HUES48 (cell line): ENCODE results near the gene COX5A.
"Not testable (repeated sequence)": the region's sequence is repeated elsewhere in the genome, so short reads cannot be mapped to it uniquely, and the experiment has no call there.

Source experiments
- H3K27ac ChIP-seq: one replicate; pipeline ENCODE4 v1.7.0; 2013; ENCODE audit warnings: low read depth, low read length, inconsistent platforms
- H3K27me3 ChIP-seq: 2 replicates; pipeline ENCODE4 v1.6.1; 2013; ENCODE audit warnings: mild to moderate bottlenecking, low read length; ENCODE audit not compliant: control insufficient read depth, insufficient read depth
- H3K36me3 ChIP-seq: 2 replicates; pipeline ENCODE4 v1.6.1; 2013; ENCODE audit warnings: low read length; ENCODE audit not compliant: control insufficient read depth, insufficient read depth
- H3K4me1 ChIP-seq: 2 replicates; pipeline ENCODE4 v1.6.1; 2013; ENCODE audit warnings: mild to moderate bottlenecking, low read length; ENCODE audit not compliant: control insufficient read depth, insufficient read depth
- H3K4me3 ChIP-seq: 2 replicates; pipeline ENCODE4 v1.5.1; 2013; ENCODE audit warnings: mild to moderate bottlenecking, low read depth, low read length
- H3K9ac ChIP-seq: 2 replicates; pipeline ENCODE4 v1.6.1; 2013; ENCODE audit warnings: mild to moderate bottlenecking, low read depth, low read length, moderate library complexity
- H3K9me3 ChIP-seq: 2 replicates; pipeline ENCODE4 v1.6.1; 2013; ENCODE audit warnings: low read length; ENCODE audit not compliant: control insufficient read depth, insufficient read depth

COX5A gene

DNA sequence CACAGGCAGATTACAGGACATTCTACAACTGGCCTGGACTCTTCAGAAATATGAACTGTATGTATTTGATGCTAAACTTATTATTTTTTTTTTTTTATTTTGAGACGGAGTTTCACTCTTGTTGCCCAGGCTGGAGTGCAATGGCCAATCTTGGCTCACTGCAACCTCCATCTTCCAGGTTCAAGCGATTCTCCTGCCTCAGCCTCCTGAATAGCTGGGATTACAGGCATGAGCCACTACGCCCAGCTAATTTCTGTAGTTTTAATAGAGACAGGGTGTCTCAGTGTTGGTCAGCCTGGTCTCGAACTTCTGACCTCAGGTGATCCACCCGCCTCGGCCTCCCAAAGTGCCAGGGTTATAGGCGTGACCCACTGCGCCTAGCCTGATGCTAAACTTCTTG lies 24.1 kb downstream of the COX5A start:
- not testable (repeated sequence) for H3K27ac ChIP-seq, H3K9ac ChIP-seq, H3K27me3 ChIP-seq, H3K9me3 ChIP-seq, H3K4me1 ChIP-seq, H3K4me3 ChIP-seq
- peaks cover 66% of the 10 kb centered on the region for H3K36me3 ChIP-seq

DNA sequence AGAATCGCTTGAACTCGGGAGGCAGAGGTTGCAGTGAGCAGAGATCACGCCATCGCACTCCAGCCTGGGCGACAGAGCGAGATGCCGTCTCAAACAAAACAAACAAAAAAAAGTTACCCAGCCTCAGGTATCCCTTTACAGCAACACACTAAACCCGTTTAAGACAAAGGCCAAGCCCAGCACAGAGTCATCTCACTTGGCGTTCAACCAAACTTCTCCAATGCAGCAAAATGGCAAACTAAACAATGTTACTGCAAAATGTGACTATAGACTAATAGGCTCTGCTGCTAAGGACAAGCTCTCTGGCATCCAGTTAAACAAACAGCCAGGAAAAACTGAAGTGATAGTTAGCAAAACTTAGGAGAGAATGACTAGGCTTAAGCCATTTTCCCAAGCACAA lies 24.8 kb downstream of the COX5A start:
- Histone ChIP-seq H3K9me3 (no peaks in the 10 kb centered on the region), H3K27ac (no peak overlapping the region), H3K9ac (no peak overlapping the region), H3K36me3 (peaks cover 59% of the 10 kb centered on the region), H3K4me1 (no peaks in the 10 kb centered on the region), H3K4me3 (no peak overlapping the region), H3K27me3 (no peaks in the 10 kb centered on the region)

DNA sequence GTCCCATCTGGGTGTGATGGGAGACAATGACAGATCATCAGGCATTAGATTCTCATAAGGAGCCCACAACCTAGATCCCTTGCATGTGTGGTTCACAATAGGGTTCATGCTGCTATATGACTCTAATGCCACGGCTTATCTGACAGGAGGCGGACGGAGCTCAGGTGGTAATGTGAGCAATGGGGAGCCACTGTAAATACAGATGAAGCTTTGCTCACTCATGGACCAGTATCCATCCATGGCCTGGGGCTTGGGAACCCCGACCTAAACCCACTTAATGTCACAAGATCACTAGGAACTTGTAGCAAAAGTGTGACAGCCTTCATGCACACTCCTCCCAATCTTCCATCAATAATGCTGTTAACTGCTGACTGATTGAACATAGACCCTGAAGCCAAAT lies 29.2 kb downstream of the COX5A start:
- Histone ChIP-seq H3K4me1 (0 out of 2 replicates have a peak, but pooled peaks cover 3% of the 10 kb centered on the region), H3K27ac (no peak overlapping the region), H3K9me3 (no peaks in the 10 kb centered on the region), H3K36me3 (peaks cover 39% of the 10 kb centered on the region), H3K27me3 (no peaks in the 10 kb centered on the region), H3K4me3 (no peak overlapping the region), H3K9ac (no peak overlapping the region)

DNA sequence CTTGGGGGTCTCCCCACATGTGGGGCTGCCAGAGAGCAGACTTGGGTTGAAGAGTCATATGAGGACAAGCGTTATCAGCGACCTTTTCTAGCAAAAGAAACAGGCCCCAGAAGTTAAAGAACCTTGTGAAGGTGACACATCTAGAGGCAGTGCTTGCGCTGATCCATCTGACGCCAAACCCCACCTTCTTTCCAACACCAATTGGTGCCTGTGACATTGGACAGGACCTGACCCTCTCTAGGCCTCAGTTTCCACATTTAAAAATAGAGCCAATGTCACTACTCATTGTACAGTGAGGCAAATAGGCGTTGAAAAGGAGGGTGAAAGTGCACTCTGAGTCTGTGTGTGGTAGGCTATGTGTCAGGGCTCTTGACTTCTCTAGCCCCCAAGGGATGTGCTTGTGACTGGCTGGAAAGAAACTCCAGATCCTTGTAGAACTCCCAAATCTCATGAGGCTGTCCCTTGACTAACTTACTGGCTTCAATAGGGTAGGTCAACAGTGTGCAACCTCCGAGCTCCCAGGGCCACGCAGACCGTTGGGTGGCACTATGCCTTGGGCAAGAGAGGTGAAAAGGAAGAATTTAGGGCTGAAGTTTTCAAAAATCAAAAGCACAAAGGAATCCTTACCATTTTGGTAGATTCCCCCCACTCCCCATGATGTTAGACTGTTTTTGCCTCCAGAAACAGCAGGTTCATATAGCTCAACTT lies 30.6 kb downstream of the COX5A start:
- Histone ChIP-seq H3K27me3 (no peaks in the 10 kb centered on the region), H3K36me3 (peaks cover 40% of the 10 kb centered on the region), H3K4me1 (0 out of 2 replicates have a peak, but pooled peaks cover 3% of the 10 kb centered on the region), H3K9me3 (no peaks in the 10 kb centered on the region), H3K4me3 (peak overlapping the region; percentile 92), H3K9ac (peak overlapping the region; percentile 82), H3K27ac (peak overlapping the region; percentile 88)

DNA sequence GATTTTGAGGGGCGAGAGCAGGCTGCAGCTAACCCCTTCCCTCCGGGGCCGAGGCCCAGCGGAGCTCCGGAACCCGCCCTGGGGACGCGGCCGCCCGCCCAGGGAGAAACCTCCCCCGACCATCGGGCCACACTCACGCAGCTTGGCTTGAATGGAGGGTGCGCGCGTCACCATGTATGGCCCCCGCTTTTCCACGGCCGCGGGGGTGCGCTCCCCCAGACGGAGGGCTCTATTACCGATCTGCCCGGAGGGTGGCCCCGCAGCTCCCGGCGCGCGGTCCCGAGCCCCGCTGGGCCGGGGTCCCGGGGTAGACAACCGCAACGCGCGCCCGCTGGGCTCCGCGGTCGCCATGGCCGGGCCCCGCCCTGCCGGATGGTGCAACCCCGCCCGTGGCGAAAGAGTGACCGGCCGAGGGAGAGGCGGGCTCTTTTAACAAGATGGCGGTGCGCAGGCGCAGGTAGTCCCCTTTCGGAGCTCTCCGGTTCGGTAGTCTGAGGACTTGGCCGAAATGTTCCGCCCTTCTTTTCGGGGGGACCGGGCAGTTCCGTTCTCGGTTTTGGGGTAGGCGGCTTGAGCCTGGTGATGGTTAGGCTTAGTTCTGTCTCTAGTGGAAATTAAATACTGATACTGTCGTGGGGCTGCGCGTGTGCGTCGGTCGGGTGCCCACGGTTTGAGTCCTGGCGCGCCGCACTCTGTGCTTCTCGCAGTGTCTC lies 31.3 kb downstream of the COX5A start, which contains the start of gene FAM219B:
FAM219B (minus strand) TSS at position 402 of the 713 bp plus-strand sequence; CDS start at position 351, 51 bp downstream.
- H3K9me3 ChIP-seq = no peaks in the 10 kb centered on the region
- H3K27ac ChIP-seq = peak within 1 kb of the TSS; percentile 88
- H3K4me3 ChIP-seq = peak within 1 kb of the TSS; percentile 92
- H3K36me3 ChIP-seq = peaks cover 42% of the 10 kb centered on the region
- H3K27me3 ChIP-seq = no peaks in the 10 kb centered on the region
- peak within 1 kb of the TSS; percentile 82 for H3K9ac ChIP-seq
- H3K4me1 ChIP-seq = 0 out of 2 replicates have a peak, but pooled peaks cover 3% of the 10 kb centered on the region

DNA sequence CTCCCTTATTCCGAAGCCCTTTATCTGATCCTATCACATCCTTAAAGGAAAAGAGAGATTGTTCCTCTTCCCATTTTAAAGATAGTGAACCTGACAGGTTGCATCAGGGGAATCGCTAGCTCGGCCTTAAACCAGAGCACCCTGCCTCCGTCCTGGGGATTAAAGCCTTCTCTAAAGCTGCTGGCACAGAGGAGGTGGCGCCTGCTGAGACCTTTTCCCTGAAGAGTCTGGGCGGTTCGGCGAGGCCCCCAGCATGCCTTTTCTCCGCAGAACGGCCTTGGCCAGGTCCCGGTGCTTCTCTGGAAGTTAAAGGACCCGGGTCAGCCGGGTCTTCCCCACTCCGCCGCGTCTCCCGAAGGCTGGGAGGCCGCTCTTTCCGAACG lies 31.8 kb downstream of the COX5A start:
- peak overlapping the region; percentile 88 for H3K27ac ChIP-seq
- H3K36me3 ChIP-seq = peaks cover 42% of the 10 kb centered on the region
- H3K9ac ChIP-seq = peak overlapping the region; percentile 82
- no peaks in the 10 kb centered on the region for H3K9me3 ChIP-seq
- 0 out of 2 replicates have a peak, but pooled peaks cover 3% of the 10 kb centered on the region for H3K4me1 ChIP-seq
- H3K4me3 ChIP-seq = peak overlapping the region; percentile 92
- H3K27me3 ChIP-seq = no peaks in the 10 kb centered on the region

DNA sequence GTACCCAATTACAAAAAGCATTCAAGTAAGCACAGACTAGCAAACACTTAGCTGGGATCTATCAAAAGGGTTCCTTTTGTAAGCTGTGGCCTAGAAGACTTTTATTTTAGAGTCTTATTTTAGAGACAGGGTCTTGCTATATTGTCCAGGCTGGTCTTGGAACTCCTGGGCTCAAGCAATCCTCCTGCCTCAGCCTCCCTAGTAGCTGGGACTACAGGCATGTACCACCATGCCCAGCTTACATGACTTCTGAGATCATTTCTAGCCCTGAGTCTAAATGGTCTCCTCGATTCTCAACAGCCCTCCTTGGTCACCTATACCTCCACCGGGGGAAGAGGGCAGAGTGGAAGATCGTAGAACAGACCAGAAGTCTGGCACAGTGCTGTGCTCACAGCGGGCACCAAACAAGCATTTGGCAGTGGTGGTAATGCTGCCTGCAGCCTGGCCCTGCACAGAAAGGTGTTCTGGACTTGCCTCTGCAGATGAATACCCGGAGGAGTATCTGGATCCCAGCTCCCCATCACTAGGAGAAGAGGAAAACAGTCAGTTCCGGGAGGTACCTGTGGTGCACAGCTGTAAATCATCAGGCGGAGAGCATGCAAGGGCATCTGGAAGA lies 33.6 kb downstream of the COX5A start:
- no peaks in the 10 kb centered on the region for H3K27me3 ChIP-seq
- no peak overlapping the region for H3K27ac ChIP-seq
- peaks cover 56% of the 10 kb centered on the region for H3K36me3 ChIP-seq
- H3K4me1 ChIP-seq = 0 out of 2 replicates have a peak, but pooled peaks cover 3% of the 10 kb centered on the region
- no peak overlapping the region for H3K4me3 ChIP-seq
- H3K9ac ChIP-seq = no peak overlapping the region
- H3K9me3 ChIP-seq = no peaks in the 10 kb centered on the region

DNA sequence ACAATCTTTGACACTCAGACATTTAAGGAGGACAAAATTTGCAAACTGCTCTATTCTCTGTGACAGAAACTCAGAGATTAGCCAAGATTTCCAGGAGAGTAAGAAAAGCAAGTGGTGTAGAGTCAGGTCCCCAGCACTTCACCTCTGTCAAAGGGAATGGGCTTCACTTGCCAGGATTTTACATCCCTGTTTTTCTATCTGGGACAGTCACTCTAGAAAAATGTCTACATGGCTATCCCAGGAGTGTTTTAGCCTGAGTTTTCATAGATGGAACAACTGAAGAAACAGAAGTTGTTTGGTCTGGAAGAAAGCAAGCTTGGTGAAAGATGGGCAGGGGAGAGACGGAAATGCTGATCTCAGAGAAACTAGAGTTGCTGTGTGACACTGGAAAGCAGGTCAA lies 34.2 kb downstream of the COX5A start:
- Histone ChIP-seq H3K27ac (no peak overlapping the region), H3K27me3 (no peaks in the 10 kb centered on the region), H3K36me3 (peaks cover 62% of the 10 kb centered on the region), H3K9me3 (no peaks in the 10 kb centered on the region), H3K4me3 (no peak overlapping the region), H3K4me1 (0 out of 2 replicates have a peak, but pooled peaks cover 3% of the 10 kb centered on the region), H3K9ac (no peak overlapping the region)

DNA sequence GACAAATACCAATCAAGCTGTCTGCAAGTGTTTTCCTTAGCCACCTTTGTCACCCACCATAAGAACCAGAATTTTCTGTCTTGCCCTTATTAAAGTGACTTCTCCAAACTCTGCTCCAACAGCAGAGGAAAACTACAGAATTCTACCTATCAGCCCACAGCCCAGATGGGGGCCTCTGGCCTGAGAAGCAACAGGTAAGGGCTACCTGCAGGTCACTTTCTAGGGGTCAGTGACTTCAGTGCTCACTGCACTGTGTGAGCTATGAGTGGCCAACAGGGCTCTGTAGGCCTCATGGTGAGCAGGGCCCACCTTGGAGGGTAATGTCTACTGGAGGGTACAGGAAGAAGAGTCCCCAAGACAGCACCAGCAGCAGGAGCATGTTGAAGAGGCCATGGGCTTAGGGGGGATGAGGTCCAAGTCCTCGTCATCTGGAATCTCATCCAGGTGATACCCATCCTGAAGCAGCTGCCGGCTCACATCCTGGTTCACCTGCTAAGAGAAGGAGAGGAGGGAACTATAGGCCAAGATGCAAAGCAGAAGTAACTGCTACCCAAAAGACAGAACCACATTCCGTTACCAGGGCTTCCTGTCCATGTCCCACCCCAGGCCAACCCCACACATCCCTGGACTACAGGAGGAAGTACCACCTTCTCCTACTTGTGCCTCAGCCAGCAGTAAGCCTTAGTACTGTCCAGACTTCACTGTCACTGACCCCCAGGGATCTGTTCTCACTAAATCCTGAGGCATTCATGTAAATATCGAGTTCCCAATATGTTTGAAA lies 35.4 kb downstream of the COX5A start:
- H3K27me3 ChIP-seq = no peaks in the 10 kb centered on the region
- peaks cover 68% of the 10 kb centered on the region for H3K36me3 ChIP-seq
- H3K27ac ChIP-seq = no peak overlapping the region
- no peaks in the 10 kb centered on the region for H3K9me3 ChIP-seq
- no peak overlapping the region for H3K4me3 ChIP-seq
- 0 out of 2 replicates have a peak, but pooled peaks cover 3% of the 10 kb centered on the region for H3K4me1 ChIP-seq
- H3K9ac ChIP-seq = no peak overlapping the region

DNA sequence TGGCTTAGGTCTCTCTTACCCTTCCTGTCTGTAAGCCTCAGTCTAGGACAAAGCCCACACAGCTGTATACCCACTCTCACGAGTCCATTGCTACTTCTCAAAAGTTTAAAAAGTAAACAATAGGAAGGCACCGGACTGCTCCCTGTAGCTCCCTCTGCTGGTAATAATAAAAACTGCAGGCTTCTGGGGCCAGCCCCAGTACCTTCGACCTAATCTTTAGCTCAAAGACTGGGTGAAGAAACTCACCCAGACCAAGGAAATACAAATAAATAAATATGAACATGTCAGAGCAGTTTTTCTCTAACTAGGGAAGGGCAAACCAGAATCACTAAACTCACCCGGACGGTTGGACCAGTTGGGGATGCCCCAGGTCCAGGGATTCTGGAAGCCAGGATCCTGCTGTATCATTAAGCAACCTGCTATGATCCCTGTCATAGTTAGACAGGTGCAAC lies 36.2 kb downstream of the COX5A start:
- H3K27ac ChIP-seq = peak overlapping the region; percentile 3
- no peak overlapping the region for H3K9ac ChIP-seq
- H3K4me3 ChIP-seq = no peak overlapping the region
- H3K27me3 ChIP-seq = no peaks in the 10 kb centered on the region
- H3K9me3 ChIP-seq = no peaks in the 10 kb centered on the region
- H3K36me3 ChIP-seq = peaks cover 71% of the 10 kb centered on the region
- 0 out of 2 replicates have a peak, but pooled peaks cover 3% of the 10 kb centered on the region for H3K4me1 ChIP-seq
